GM12873 (cell line): Measurements from ENCODE around the gene THRAP3.
A peak's percentile ranks its signal among the peaks of the same experiment; 100 is the strongest.

Source experiments
- TF ChIP-seq, protein P1 (sequence below): IDR thresholded peaks from 2 replicates; pipeline ENCODE4 v1.5.1; 2012; ENCODE audit warnings: low read depth, mild to moderate bottlenecking, moderate library complexity, low read length, control low read depth; ENCODE audit not compliant: insufficient read depth; ENCODE audit errors: missing control alignments

The THRAP3 gene

GRCh38 chr1:36342426-36343185 is 118.4 kb downstream of the THRAP3 start:
- TF ChIP-seq, protein P1, sequence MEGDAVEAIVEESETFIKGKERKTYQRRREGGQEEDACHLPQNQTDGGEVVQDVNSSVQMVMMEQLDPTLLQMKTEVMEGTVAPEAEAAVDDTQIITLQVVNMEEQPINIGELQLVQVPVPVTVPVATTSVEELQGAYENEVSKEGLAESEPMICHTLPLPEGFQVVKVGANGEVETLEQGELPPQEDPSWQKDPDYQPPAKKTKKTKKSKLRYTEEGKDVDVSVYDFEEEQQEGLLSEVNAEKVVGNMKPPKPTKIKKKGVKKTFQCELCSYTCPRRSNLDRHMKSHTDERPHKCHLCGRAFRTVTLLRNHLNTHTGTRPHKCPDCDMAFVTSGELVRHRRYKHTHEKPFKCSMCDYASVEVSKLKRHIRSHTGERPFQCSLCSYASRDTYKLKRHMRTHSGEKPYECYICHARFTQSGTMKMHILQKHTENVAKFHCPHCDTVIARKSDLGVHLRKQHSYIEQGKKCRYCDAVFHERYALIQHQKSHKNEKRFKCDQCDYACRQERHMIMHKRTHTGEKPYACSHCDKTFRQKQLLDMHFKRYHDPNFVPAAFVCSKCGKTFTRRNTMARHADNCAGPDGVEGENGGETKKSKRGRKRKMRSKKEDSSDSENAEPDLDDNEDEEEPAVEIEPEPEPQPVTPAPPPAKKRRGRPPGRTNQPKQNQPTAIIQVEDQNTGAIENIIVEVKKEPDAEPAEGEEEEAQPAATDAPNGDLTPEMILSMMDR = peak; percentile 81

GRCh38 chr1:36343651-36344394 is 119.6 kb downstream of the THRAP3 start:
- TF ChIP-seq, protein P1 = no peak

- TF ChIP-seq, protein P1 = no peak
These were observed 120.1 kb downstream of the THRAP3 start for GRCh38 chr1:36344395-36344680.

DNA sequence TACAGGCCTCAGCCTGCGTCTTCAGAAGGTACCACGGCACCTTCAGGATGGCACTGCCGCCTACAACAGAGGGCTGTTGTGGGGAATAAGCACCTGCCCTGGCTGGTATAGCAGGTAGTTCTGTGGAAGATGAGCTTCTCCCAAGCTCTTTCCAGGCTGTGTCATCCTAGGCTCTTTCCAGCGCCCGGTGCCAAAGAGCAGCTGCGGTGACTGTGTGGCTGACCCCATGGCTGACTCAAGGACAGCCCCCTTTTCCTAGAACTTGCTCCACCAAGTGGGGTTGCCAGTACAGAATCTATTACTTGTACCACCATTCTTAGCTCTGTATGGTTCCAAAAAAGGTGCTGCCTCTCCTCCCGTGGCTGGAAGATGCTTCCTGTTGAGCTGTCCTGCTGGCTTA is 121.1 kb downstream of the THRAP3 start:
- TF ChIP-seq, protein P1 = no peak

DNA sequence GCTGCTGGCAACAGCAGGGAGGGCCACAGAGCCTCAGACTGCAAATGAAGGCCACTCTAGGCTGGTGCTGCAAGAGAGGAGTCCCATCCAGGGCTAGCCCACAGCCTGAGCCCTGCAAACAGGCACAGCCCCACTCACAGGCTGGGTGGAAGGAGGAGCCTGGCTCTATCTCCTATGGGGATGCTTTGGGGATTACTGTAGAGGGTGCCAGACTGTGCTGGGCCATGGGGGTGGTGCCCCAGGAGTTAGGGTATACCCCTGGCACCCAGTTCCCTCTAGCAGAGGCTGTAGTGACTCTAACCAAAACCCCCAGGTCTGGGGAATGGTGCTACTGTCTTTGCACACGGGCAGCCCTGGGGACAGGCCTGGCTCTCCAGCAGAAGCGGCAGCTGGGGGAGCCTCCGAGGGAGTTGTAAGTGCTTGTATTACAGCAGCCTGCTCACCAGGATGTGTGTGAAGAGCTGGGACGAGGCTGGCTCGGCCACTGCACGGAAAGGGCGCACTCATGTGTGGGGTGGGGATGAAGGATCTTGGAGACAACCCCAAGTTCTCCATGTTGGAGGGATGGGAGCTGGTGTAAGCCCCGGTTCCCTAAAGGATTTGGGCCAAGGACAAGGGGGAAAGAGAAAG is 122.6 kb downstream of the THRAP3 start:
- TF ChIP-seq, protein P1 = no peak

DNA sequence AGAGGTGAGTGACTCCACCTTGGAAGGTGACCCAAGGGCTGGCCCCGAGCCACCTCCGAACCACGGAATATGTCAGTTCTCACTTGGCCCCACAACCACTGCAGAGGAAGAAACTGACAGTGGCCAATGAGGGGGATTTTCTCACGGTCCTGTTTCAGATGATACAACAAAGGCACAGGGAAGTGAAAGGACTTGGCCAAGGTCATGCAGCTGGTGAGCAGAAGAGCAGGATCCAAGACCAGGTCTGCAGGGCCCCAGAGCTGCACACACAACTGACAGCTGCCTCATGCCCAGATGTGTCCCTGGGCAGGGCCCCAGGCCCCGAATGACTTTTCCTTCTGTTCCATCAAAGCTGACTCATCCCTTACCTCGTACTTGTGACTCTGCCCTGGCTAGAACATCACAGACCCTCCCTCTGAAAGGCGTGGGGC is 125.0 kb downstream of the THRAP3 start:
- TF ChIP-seq, protein P1 = no peak

DNA sequence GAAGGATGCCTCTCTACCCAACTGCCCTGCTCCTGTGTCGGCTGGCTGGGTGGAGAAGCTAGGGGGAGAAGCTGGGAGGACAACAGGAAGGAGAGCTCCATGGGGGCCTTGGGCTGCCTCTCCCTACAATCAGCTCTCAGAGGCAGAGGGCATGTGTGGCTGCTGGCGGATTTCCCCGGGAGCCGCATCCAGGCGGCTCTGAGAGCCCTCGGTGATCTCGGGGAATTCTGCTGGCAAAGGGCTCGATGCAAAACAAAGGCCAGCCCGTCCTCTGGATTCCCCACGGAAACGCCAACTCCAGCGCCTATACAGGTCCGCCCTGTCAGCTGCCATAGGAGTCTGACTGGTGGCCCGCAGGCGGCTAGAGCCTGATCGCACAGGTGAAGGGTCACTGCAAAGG is 125.6 kb downstream of the THRAP3 start:
- TF ChIP-seq, protein P1 = no peak
